ENCODE data around the gene NONO.
"Not testable (repeated sequence)": the region's sequence is repeated elsewhere in the genome, so short reads cannot be mapped to it uniquely, and the experiment has no call there.

NONO gene

GRCh38 chrX:71291381-71291780 lies 7.9 kb downstream of the NONO start:
- DNase-seq, result no peak

- no peak for DNase-seq
Observed at GRCh38 chrX:71292669-71293365, 9.4 kb downstream of the NONO start.

- no peak for DNase-seq
Observed at GRCh38 chrX:71296806-71297205, 13.4 kb downstream of the NONO start.

GRCh38 chrX:71298119-71298518 lies 14.7 kb downstream of the NONO start:
- no peak for DNase-seq

- not testable (repeated sequence) for DNase-seq
Observed at GRCh38 chrX:71300064-71300463, 16.6 kb downstream of the NONO start.

- DNase-seq, result not testable (repeated sequence)
Observed at GRCh38 chrX:71300495-71300894, 17.1 kb downstream of the NONO start.

GRCh38 chrX:71301195-71301924 lies 17.9 kb downstream of the NONO start, which contains the start of gene ITGB1BP2:
Gene ITGB1BP2 (plus strand): TSS chrX:71301750. CDS start chrX:71301807, 57 bp downstream.
- no peak for DNase-seq

GRCh38 chrX:71302461-71303213 lies 19.2 kb downstream of the NONO start:
- DNase-seq, result no peak

- DNase-seq, result no peak
Observed at GRCh38 chrX:71304561-71304960, 21.1 kb downstream of the NONO start.

GRCh38 chrX:71315917-71316316 lies 32.5 kb downstream of the NONO start:
- no peak for DNase-seq

- DNase-seq, result not testable (repeated sequence)
Observed at GRCh38 chrX:71316959-71317358, 33.5 kb downstream of the NONO start.

- no peak for DNase-seq
Observed at GRCh38 chrX:71320126-71320525, 36.7 kb downstream of the NONO start.

GRCh38 chrX:71321731-71322130 lies 38.3 kb downstream of the NONO start:
- no peak for DNase-seq

- DNase-seq, result not testable (repeated sequence)
Observed at GRCh38 chrX:71324452-71324851, 41.0 kb downstream of the NONO start.

- no peak for DNase-seq
Observed at GRCh38 chrX:71326394-71326793, 43.0 kb downstream of the NONO start.

GRCh38 chrX:71349151-71349665 lies 65.8 kb downstream of the NONO start:
- DNase-seq, result not testable (repeated sequence)

- not testable (repeated sequence) for DNase-seq
Observed at GRCh38 chrX:71349867-71350266, 66.4 kb downstream of the NONO start.
